Measurements from ENCODE around the gene KLRF2. TPM values are rescaled to one million over a fixed set of nuclear protein-coding genes. Genes with fewer than 3 reads are reported as not detected.

KLRF2 gene
- total RNA-seq, 1 experiment from 2014 or later: not detected

DNA sequence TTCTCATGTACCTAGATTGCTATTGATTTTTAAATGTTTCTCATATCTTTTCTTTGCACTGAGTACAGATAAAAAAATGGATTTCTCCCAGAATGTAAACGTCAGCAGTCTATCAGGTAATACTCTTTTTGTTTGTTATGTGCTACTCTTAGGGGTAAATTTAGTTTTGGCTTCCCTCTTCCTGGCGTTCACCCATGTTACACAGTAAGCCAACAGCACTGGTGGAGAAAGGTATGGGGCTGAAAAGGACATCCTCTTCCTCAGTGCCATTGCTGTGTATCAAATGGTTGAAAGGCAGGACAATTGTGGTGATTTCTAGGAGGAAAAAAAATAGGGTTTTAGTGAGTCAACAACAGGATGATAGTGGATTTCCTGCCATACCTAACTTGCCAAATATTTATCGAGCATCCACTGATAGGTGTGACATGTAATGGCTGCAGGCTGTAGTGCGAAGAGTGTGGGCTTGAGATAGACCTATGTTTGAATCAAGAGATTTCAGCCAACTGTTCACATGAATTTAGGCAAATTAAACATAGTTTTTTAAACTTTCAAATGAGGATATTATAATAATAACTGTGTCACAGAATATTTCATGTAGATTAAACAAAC is 7.5 kb downstream of the KLRF2 start:
- TF ChIP-seq, protein P1, sequence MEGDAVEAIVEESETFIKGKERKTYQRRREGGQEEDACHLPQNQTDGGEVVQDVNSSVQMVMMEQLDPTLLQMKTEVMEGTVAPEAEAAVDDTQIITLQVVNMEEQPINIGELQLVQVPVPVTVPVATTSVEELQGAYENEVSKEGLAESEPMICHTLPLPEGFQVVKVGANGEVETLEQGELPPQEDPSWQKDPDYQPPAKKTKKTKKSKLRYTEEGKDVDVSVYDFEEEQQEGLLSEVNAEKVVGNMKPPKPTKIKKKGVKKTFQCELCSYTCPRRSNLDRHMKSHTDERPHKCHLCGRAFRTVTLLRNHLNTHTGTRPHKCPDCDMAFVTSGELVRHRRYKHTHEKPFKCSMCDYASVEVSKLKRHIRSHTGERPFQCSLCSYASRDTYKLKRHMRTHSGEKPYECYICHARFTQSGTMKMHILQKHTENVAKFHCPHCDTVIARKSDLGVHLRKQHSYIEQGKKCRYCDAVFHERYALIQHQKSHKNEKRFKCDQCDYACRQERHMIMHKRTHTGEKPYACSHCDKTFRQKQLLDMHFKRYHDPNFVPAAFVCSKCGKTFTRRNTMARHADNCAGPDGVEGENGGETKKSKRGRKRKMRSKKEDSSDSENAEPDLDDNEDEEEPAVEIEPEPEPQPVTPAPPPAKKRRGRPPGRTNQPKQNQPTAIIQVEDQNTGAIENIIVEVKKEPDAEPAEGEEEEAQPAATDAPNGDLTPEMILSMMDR (IDR thresholded peaks at IDR 0.05; ENCODE audit: insufficient read depth in 1 of 2, low read depth in 1 of 2, low read length in 1 of 2, severe bottlenecking in 1 of 2, unreplicated experiment in 1 of 2): no peak
- H3K9me3 Mint-ChIP-seq (ENCODE audit: unreplicated experiment): no peaks in the 10 kb centered on the region
- no peak overlapping the region for H3K4me3 ChIP-seq (ENCODE audit: low read depth, low read length)
- no TSS peak for BruUV-seq (replicated peaks)
- intact Hi-C loops (cut with micrococcal nuclease; ENCODE audit: unreplicated experiment): no loop called here
- H3K9me3 ChIP-seq: no peaks in the 10 kb centered on the region
- H3K27ac Mint-ChIP-seq (ENCODE audit: unreplicated experiment): no peak overlapping the region
- H3K4me3 Mint-ChIP-seq (ENCODE audit: unreplicated experiment): no peak overlapping the region
- no peaks in the 10 kb centered on the region for H3K27me3 ChIP-seq (replicated peaks; ENCODE audit: control insufficient read depth, insufficient read depth, low read length)
- ChIA-PET CTCF (no interaction called here), POLR2A (no interaction called here)
- H3K4me1 ChIP-seq: no peaks in the 10 kb centered on the region
- H3K36me3 Mint-ChIP-seq (ENCODE audit: insufficient read depth, unreplicated experiment): no peaks in the 10 kb centered on the region
- DNase-seq: no peak
- H3K27me3 Mint-ChIP-seq (ENCODE audit: insufficient read depth, unreplicated experiment): peaks cover 10% of the 10 kb centered on the region
- no peaks in the 10 kb centered on the region for H3K36me3 ChIP-seq (ENCODE audit: control insufficient read depth, insufficient read depth, low read length)
- no peaks in the 10 kb centered on the region for H3K4me1 Mint-ChIP-seq (ENCODE audit: low read depth, unreplicated experiment)

DNA sequence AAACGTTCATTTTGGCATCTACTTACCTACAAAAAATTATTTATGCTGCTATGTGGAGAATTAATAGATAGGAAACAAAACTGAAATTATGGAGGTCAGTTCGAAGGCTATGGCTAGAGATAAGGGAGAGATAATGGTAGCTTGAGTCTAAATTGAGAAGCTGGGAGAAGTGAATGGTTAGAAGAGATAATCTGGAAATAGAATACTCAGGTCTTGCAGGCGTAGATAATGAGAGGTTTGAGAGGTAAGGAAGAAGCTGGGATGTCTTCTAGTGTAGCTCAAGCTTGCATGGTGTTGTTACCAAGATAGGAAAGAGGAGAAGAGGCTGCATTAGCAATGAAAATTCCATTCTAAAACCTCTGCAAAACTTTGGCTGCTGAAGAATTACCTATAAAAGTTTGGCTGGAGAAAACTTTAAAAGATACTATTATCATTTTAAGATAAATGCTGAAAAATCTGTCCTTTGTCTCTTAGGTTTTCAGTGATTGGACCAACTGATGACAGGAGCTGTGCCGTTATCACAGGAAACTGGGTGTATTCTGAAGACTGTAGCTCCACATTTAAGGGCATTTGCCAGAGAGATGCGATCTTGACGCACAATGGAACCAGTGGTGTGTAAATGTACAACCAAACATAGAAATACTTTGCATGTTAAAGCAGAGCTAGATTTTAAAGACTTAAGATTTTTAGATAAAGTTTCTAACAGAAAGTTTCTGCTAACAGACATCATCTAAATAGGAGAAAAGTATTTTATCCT is 14.1 kb downstream of the KLRF2 start:
- H3K4me3 Mint-ChIP-seq (ENCODE audit: unreplicated experiment): no peak overlapping the region
- H3K27me3 Mint-ChIP-seq (ENCODE audit: insufficient read depth, unreplicated experiment): peaks cover 16% of the 10 kb centered on the region
- ChIA-PET POLR2A (no interaction called here), CTCF (no interaction called here)
- TF ChIP-seq, protein P1 (IDR thresholded peaks at IDR 0.05; ENCODE audit: insufficient read depth in 1 of 2, low read depth in 1 of 2, low read length in 1 of 2, severe bottlenecking in 1 of 2, unreplicated experiment in 1 of 2): no peak
- no peaks in the 10 kb centered on the region for H3K27me3 ChIP-seq (replicated peaks; ENCODE audit: control insufficient read depth, insufficient read depth, low read length)
- no peak overlapping the region for H3K4me3 ChIP-seq (ENCODE audit: low read depth, low read length)
- H3K27ac Mint-ChIP-seq (ENCODE audit: unreplicated experiment): no peak overlapping the region
- no peaks in the 10 kb centered on the region for H3K4me1 ChIP-seq
- H3K9me3 Mint-ChIP-seq (ENCODE audit: unreplicated experiment): no peaks in the 10 kb centered on the region
- no peaks in the 10 kb centered on the region for H3K4me1 Mint-ChIP-seq (ENCODE audit: low read depth, unreplicated experiment)
- no TSS peak for BruUV-seq (replicated peaks)
- no peaks in the 10 kb centered on the region for H3K36me3 ChIP-seq (ENCODE audit: control insufficient read depth, insufficient read depth, low read length)
- DNase-seq: no peak
- intact Hi-C loops (cut with micrococcal nuclease; ENCODE audit: unreplicated experiment): no loop called here
- H3K9me3 ChIP-seq: no peaks in the 10 kb centered on the region
- H3K36me3 Mint-ChIP-seq (ENCODE audit: insufficient read depth, unreplicated experiment): no peaks in the 10 kb centered on the region

- Histone ChIP-seq H3K27me3 (replicated peaks; ENCODE audit: control insufficient read depth, insufficient read depth, low read length) (no peaks in the 10 kb centered on the region), H3K4me1 (no peaks in the 10 kb centered on the region), H3K9me3 (peaks cover 6% of the 10 kb centered on the region; the same call in 1 of the 2 replicates), H3K4me3 (ENCODE audit: low read depth, low read length) (no peak overlapping the region), H3K36me3 (ENCODE audit: control insufficient read depth, insufficient read depth, low read length) (no peaks in the 10 kb centered on the region)
- Mint-ChIP-seq H3K27ac (ENCODE audit: unreplicated experiment) (no peak overlapping the region), H3K36me3 (ENCODE audit: insufficient read depth, unreplicated experiment) (no peaks in the 10 kb centered on the region), H3K27me3 (ENCODE audit: insufficient read depth, unreplicated experiment) (peaks cover 16% of the 10 kb centered on the region), H3K9me3 (ENCODE audit: unreplicated experiment) (peaks cover 8% of the 10 kb centered on the region), H3K4me3 (ENCODE audit: unreplicated experiment) (no peak overlapping the region), H3K4me1 (ENCODE audit: low read depth, unreplicated experiment) (no peaks in the 10 kb centered on the region)
- intact Hi-C loops (cut with micrococcal nuclease; ENCODE audit: unreplicated experiment): no loop called here
- BruUV-seq (replicated peaks): no TSS peak
- TF ChIP-seq, protein P1 (IDR thresholded peaks at IDR 0.05; ENCODE audit: insufficient read depth in 1 of 2, low read depth in 1 of 2, low read length in 1 of 2, severe bottlenecking in 1 of 2, unreplicated experiment in 1 of 2): no peak
- CTCF ChIA-PET: no interaction called here
- POLR2A ChIA-PET: no interaction called here
- DNase-seq: no peak
Measured at GRCh38 chr12:9897535-9897934, 16.2 kb downstream of the KLRF2 start.

Measured in Caco-2 (cell line).